ENCODE data around the gene SDSL. TPM values are rescaled to one million over a fixed set of nuclear protein-coding genes. Genes with fewer than 3 reads are reported as not detected.

The SDSL gene
- total RNA-seq, 1 donor from 2014 or later, result 14.5 TPM

DNA sequence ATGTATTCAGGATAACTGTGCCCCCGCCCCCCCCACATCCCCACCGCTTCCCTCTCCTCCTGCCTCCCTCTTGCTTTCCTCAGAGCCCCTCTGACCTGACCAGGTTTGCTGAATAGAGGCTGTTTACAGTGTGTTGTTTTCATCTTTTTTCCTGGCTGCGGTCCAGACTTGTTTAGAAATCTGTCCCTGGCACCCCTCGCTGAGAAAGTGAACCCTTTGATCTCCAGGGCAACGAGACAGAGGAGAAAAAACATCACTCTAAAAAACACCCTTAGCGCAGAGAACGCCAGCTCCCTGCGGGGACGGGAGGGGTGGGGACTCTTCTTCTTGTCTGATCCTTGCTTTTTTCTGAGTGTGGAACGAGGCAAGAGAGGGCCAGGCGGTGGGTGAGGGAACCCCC lies 41.0 kb upstream of the SDSL start:
- H3K27me3 ChIP-seq (ENCODE audit: control insufficient read depth, insufficient read depth, low read length), result no peaks in the 10 kb centered on the region
- DNase-seq (ENCODE audit: low read depth), result no peak
- TF ChIP-seq, protein P1, sequence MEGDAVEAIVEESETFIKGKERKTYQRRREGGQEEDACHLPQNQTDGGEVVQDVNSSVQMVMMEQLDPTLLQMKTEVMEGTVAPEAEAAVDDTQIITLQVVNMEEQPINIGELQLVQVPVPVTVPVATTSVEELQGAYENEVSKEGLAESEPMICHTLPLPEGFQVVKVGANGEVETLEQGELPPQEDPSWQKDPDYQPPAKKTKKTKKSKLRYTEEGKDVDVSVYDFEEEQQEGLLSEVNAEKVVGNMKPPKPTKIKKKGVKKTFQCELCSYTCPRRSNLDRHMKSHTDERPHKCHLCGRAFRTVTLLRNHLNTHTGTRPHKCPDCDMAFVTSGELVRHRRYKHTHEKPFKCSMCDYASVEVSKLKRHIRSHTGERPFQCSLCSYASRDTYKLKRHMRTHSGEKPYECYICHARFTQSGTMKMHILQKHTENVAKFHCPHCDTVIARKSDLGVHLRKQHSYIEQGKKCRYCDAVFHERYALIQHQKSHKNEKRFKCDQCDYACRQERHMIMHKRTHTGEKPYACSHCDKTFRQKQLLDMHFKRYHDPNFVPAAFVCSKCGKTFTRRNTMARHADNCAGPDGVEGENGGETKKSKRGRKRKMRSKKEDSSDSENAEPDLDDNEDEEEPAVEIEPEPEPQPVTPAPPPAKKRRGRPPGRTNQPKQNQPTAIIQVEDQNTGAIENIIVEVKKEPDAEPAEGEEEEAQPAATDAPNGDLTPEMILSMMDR (IDR thresholded peaks at IDR 0.05; ENCODE audit: insufficient read depth, low read length, poor library complexity, severe bottlenecking), result no peak
- H3K4me3 ChIP-seq (ENCODE audit: low read depth, low read length), result no peak overlapping the region
- H3K36me3 ChIP-seq (ENCODE audit: control insufficient read depth, insufficient read depth, low read length), result no peaks in the 10 kb centered on the region

DNA sequence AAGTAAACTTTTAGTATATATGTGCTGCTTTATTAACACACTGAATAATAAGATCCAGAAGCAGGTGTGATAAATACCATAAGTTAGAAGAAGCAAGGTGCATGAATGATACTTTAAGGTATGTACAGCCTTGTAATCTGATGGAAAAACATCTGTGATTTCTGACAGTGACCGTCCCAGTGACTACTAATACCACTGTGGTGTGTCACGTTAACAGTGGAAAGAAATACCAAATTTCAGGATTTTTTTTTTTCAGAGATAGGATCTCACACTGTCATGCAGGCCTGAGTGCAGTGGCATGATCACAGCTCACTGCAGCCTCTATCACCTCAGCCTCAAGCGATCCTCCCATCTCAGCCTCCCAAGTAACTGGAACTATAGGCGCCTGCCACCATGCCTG lies 40.0 kb upstream of the SDSL start:
- Histone ChIP-seq H3K4me3 (ENCODE audit: low read depth, low read length) (no peak overlapping the region), H3K27me3 (ENCODE audit: control insufficient read depth, insufficient read depth, low read length) (no peaks in the 10 kb centered on the region), H3K36me3 (ENCODE audit: control insufficient read depth, insufficient read depth, low read length) (no peaks in the 10 kb centered on the region)
- TF ChIP-seq, protein P1 (IDR thresholded peaks at IDR 0.05; ENCODE audit: insufficient read depth, low read length, poor library complexity, severe bottlenecking), result no peak
- no peak for DNase-seq (ENCODE audit: low read depth)

DNA sequence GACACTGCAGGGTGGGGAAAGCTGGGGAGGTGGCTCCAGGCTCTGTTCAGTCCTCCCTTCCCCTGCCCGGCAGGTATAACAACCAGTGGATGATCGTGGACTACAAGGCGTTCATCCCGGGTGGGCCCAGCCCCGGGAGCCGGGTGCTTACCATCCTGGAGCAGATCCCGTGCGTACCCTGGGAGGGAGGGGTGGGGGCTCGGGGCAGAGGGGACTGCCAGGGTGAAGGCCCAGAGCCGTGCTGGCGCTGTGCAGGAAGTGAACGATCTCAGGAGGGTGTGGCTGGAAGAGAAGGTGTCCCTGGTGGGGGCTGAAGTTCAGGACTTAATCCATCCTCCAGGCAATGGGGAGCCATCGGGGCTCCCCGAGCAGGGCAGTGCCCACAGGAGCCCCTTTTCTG lies 37.4 kb upstream of the SDSL start:
- Histone ChIP-seq H3K36me3 (ENCODE audit: control insufficient read depth, insufficient read depth, low read length) (no peaks in the 10 kb centered on the region), H3K4me3 (ENCODE audit: low read depth, low read length) (no peak overlapping the region), H3K27me3 (ENCODE audit: control insufficient read depth, insufficient read depth, low read length) (no peaks in the 10 kb centered on the region)
- no peak for DNase-seq (ENCODE audit: low read depth)
- TF ChIP-seq, protein P1 (IDR thresholded peaks at IDR 0.05; ENCODE audit: insufficient read depth, low read length, poor library complexity, severe bottlenecking), result no peak

- Histone ChIP-seq H3K36me3 (ENCODE audit: control insufficient read depth, insufficient read depth, low read length) (no peaks in the 10 kb centered on the region), H3K4me3 (ENCODE audit: low read depth, low read length) (no peak overlapping the region), H3K27me3 (ENCODE audit: control insufficient read depth, insufficient read depth, low read length) (no peaks in the 10 kb centered on the region)
- TF ChIP-seq, protein P1 (IDR thresholded peaks at IDR 0.05; ENCODE audit: insufficient read depth, low read length, poor library complexity, severe bottlenecking), result no peak
- DNase-seq (ENCODE audit: low read depth), result no peak
These were observed 36.8 kb upstream of the SDSL start for GRCh38 chr12:113385282-113385882.

DNA sequence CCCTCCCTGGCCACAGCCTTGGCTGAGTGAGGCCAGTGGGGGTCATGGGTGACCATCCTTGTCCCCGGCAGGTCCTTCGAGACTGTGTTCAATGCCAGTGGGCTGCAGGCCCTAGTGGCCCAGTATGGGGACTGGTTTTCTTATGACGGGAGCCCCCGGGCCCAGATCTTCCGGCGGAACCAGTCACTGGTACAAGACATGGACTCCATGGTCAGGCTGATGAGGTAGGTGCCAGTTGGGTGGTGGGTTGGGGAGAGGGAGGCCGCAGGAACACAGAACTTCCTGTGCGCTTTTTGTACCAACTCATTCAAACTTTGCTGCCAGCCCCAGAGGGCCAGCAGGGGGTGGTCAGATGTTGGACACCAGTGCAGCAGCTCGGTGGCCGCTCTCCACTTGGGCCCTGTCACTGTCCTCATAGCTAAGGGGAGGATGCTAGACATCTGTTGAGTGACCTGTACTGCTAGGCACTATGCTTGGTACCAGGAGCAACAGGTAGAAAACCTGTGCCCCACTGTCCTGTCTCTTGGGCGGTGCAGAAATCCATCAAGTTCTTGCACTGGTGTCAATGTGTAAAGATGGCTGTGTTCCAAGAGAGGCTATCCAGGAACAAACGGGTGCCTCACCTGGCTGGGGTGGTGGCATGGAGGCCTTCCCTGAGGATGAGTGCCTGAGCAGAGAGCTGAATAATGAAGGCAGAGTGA lies 35.2 kb upstream of the SDSL start:
- Histone ChIP-seq H3K27me3 (ENCODE audit: control insufficient read depth, insufficient read depth, low read length) (no peaks in the 10 kb centered on the region), H3K4me3 (ENCODE audit: low read depth, low read length) (no peak overlapping the region), H3K36me3 (ENCODE audit: control insufficient read depth, insufficient read depth, low read length) (no peaks in the 10 kb centered on the region)
- no peak for DNase-seq (ENCODE audit: low read depth)
- TF ChIP-seq, protein P1 (IDR thresholded peaks at IDR 0.05; ENCODE audit: insufficient read depth, low read length, poor library complexity, severe bottlenecking), result no peak

- TF ChIP-seq, protein P1 (IDR thresholded peaks at IDR 0.05; ENCODE audit: insufficient read depth, low read length, poor library complexity, severe bottlenecking), result no peak
- Histone ChIP-seq H3K4me3 (ENCODE audit: low read depth, low read length) (no peak overlapping the region), H3K27me3 (ENCODE audit: control insufficient read depth, insufficient read depth, low read length) (no peaks in the 10 kb centered on the region), H3K36me3 (ENCODE audit: control insufficient read depth, insufficient read depth, low read length) (no peaks in the 10 kb centered on the region)
- DNase-seq (ENCODE audit: low read depth), result no peak
These were observed 34.5 kb upstream of the SDSL start for GRCh38 chr12:113387631-113388030.

All from kidney epithelial cell (primary cell).